Naive thymus-derived CD4-positive, alpha-beta T cell (primary cell): ENCODE measurements around the gene GPHN. TPM values are rescaled to one million over a fixed set of nuclear protein-coding genes. Genes with fewer than 3 reads are reported as not detected.
"Not testable (repeated sequence)": the region's sequence is repeated elsewhere in the genome, so short reads cannot be mapped to it uniquely, and the experiment has no call there.

Experiments used
- ATAC-seq: fragments of 150-1000 bp; cut with Tn5 transposase; 2 replicates; pipeline ENCODE4 v1.10.0; 2021; ENCODE audit warnings: mild to moderate bottlenecking, moderate library complexity
- CTCF ChIA-PET: fragments of 350-600 bp; sonication (Branson Sonifier 250); formaldehyde crosslinking; loops from one replicate; lab custom pipeline; 2021; ENCODE audit warnings: antibody characterized with exemption; lab: Charles Lee
- POLR2A ChIA-PET: fragments of 350-600 bp; sonication (Branson Sonifier 250); formaldehyde crosslinking; loops from one replicate; lab custom pipeline; 2021; ENCODE audit warnings: antibody characterized with exemption, inconsistent platforms; lab: Charles Lee
- DNase-seq, 9 donors: peaks; one replicate each; pipeline versions ENCODE4 v3.0.0 to v3.0.0-alpha.2; 2020 to 2022; ENCODE audit warnings: mixed read lengths in 1 of 9
- H3K27ac ChIP-seq: one replicate; pipeline ENCODE4 v1.7.0; 2013; ENCODE audit warnings: mild to moderate bottlenecking, low read depth, low read length, moderate library complexity
- H3K27me3 ChIP-seq, 2 donors: one replicate each; pipeline ENCODE4 v1.7.0; 2013; ENCODE audit warnings: low read length in 2 of 2, mild to moderate bottlenecking in 2 of 2, moderate library complexity in 2 of 2; ENCODE audit not compliant: control insufficient read depth in 2 of 2, insufficient read depth in 2 of 2
- H3K36me3 ChIP-seq, 3 experiments: 1 replicate in 2 of 3; 2 replicates in 1 of 3; pipeline ENCODE4 v1.7.0; 2013; ENCODE audit warnings: low read length in 3 of 3, mild to moderate bottlenecking in 3 of 3, moderate library complexity in 1 of 3; ENCODE audit not compliant: insufficient read depth in 3 of 3, control insufficient read depth in 2 of 3
- H3K4me1 ChIP-seq, 2 donors: one replicate each; pipeline ENCODE4 v1.7.0; 2013; ENCODE audit warnings: low read length in 2 of 2, mild to moderate bottlenecking in 2 of 2, moderate library complexity in 1 of 2; ENCODE audit not compliant: control insufficient read depth in 2 of 2, insufficient read depth in 2 of 2
- H3K4me3 ChIP-seq: 2 replicates; pipeline ENCODE4 v1.7.0; 2013; ENCODE audit warnings: mild to moderate bottlenecking, low read length
- H3K9me3 ChIP-seq, 3 experiments: 1 replicate in 2 of 3; 2 replicates in 1 of 3; pipeline ENCODE4 v1.7.0; 2013; ENCODE audit warnings: low read length in 3 of 3; ENCODE audit not compliant: control insufficient read depth in 2 of 3
- H3K27ac Mint-ChIP-seq, 9 donors: one replicate each; pipeline ENCODE4 v1.8.0; 2020 to 2022; ENCODE audit warnings: mixed read lengths in 9 of 9, mild to moderate bottlenecking in 8 of 9, moderate library complexity in 5 of 9, inconsistent platforms in 2 of 9
- H3K27me3 Mint-ChIP-seq, 5 donors: one replicate each; pipeline ENCODE4 v1.8.0; 2021 to 2022; ENCODE audit warnings: mixed read lengths in 5 of 5, mild to moderate bottlenecking in 1 of 5
- H3K36me3 Mint-ChIP-seq, 5 donors: one replicate each; pipeline ENCODE4 v1.8.0; 2020 to 2022; ENCODE audit warnings: mixed read lengths in 5 of 5, mild to moderate bottlenecking in 3 of 5, inconsistent platforms in 1 of 5
- H3K4me1 Mint-ChIP-seq, 7 donors: one replicate each; pipeline ENCODE4 v1.8.0; 2020 to 2022; ENCODE audit warnings: mixed read lengths in 7 of 7, mild to moderate bottlenecking in 3 of 7, inconsistent platforms in 1 of 7
- H3K4me3 Mint-ChIP-seq, 10 donors: one replicate each; pipeline ENCODE4 v1.8.0; 2020 to 2022; ENCODE audit warnings: mild to moderate bottlenecking in 10 of 10, mixed read lengths in 10 of 10, moderate library complexity in 6 of 10, inconsistent platforms in 2 of 10
- H3K9me3 Mint-ChIP-seq, 11 donors: one replicate each; pipeline ENCODE4 v1.8.0; 2020 to 2022; ENCODE audit warnings: mixed read lengths in 11 of 11, mild to moderate bottlenecking in 4 of 11, inconsistent platforms in 1 of 11, moderate library complexity in 1 of 11
- intact Hi-C, 2 donors: fragments of 100-400 bp; cut with micrococcal nuclease; formaldehyde crosslinking; loops; one replicate each; pipeline ENCODE4 v1.15.1; 2023
- polyA plus RNA-seq, 2 donors: library from polyadenylated mRNA; unstranded; fragments of 300-500 nt; fragmentation: Illumina TruSeq; gene quantifications; one replicate each; pipeline ENCODE4 v1.2.3, GENCODE V29; 2021
- total RNA-seq, 6 experiments: library from RNA in 5 of 6; stranded (reverse) in 5 of 6; gene quantifications; 1 replicate in 5 of 6; 2 replicates in 1 of 6; pipeline ENCODE4 v1.2.3 and lab custom pipeline; 2021 to 2026

GPHN gene
- total and polyA plus RNA-seq, 7 experiments from 2014 or later = 6.0 to 28.1 (median 14.3) TPM

DNA sequence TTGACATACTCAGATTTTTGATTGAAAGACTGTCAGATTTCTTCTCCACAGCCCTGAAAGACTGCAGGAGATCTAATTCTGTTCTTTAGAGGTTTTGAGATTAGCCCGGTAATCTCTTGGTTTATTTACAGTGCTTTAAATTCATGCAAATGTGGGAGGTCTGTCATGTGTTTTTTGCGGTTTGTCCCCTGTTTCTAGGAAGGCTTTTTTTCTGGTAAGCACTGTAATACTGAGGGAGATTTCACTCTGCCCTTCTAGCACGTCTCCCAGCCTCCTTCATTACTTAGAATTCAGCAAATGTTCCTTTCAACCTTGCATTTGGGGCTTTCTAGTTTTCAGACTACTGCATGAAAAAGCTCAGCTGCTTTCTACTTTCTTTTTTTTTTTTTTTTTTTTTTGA is 31.1 kb downstream of the GPHN start:
- CTCF ChIA-PET = no interaction called here
- Mint-ChIP-seq H3K9me3 (peaks cover 0 to 4% (median 0%) of the 10 kb centered on the region in 11 donors), H3K27ac (no peak overlapping the region), H3K36me3 (peaks cover 0 to 6% (median 0%) of the 10 kb centered on the region in 5 donors), H3K4me3 (peak overlapping the region in 4 of 10 donors; percentile 2 to 49 (median 26)), H3K27me3 (no peaks in the 10 kb centered on the region), H3K4me1 (peaks cover 8 to 38% (median 24%) of the 10 kb centered on the region in 7 donors)
- DNase-seq (no peak), ATAC-seq (no peak)
- Histone ChIP-seq H3K27ac (no peak overlapping the region), H3K9me3 (no peaks in the 10 kb centered on the region), H3K36me3 (no peaks in the 10 kb centered on the region), H3K4me3 (no peak overlapping the region), H3K4me1 (no peaks in the 10 kb centered on the region), H3K27me3 (no peaks in the 10 kb centered on the region)
- POLR2A ChIA-PET = no interaction called here
- intact Hi-C loops = no loop called here

DNA sequence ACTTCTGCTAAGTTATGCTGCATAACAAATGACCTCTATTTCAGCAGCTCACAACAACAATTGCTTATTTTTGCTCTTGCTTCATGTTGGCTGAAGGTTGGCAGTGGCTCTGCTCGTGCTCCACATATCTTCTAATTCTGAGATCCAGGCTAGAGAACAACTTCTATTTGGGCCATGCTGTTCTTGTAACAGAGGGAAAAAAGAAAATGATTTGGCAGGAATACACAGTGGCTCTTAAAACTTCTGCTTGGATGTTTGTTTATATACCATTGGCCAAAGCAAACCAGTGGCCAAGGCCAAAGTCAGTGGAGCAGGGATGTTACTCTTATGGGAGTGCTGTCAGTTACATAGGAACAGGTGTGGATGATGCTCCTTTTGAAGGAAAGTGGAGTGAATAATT is 32.1 kb downstream of the GPHN start:
- Mint-ChIP-seq H3K27me3 (no peaks in the 10 kb centered on the region), H3K36me3 (peaks cover 0 to 6% (median 0%) of the 10 kb centered on the region in 5 donors), H3K9me3 (no peaks in the 10 kb centered on the region), H3K4me1 (peaks cover 6 to 38% (median 24%) of the 10 kb centered on the region in 7 donors), H3K4me3 (no peak overlapping the region), H3K27ac (peak overlapping the region in 2 of 9 donors; percentile 43 to 67)
- Histone ChIP-seq H3K27ac (no peak overlapping the region), H3K36me3 (no peaks in the 10 kb centered on the region), H3K27me3 (no peaks in the 10 kb centered on the region), H3K4me1 (no peaks in the 10 kb centered on the region), H3K4me3 (no peak overlapping the region), H3K9me3 (no peaks in the 10 kb centered on the region)
- ChIA-PET CTCF (no interaction called here), POLR2A (no interaction called here)
- DNase-seq = no peak
- intact Hi-C loops = no loop called here
- ATAC-seq = no peak

- H3K4me3 Mint-ChIP-seq = no peak overlapping the region
- H3K9me3 ChIP-seq = no peaks in the 10 kb centered on the region
- H3K4me1 Mint-ChIP-seq = peaks cover 4 to 28% (median 21%) of the 10 kb centered on the region in 7 donors
- no peaks in the 10 kb centered on the region for H3K27me3 ChIP-seq
- H3K27ac ChIP-seq = no peak overlapping the region
- H3K36me3 ChIP-seq = no peaks in the 10 kb centered on the region
- no peak overlapping the region for H3K27ac Mint-ChIP-seq
- ATAC-seq (no peak), DNase-seq (no peak)
- ChIA-PET CTCF (no interaction called here), POLR2A (no interaction called here)
- H3K4me3 ChIP-seq = no peak overlapping the region
- intact Hi-C loops = no loop called here
- peaks cover 0 to 6% (median 0%) of the 10 kb centered on the region in 5 donors for H3K36me3 Mint-ChIP-seq
- H3K4me1 ChIP-seq = no peaks in the 10 kb centered on the region
- H3K27me3 Mint-ChIP-seq = no peaks in the 10 kb centered on the region
- H3K9me3 Mint-ChIP-seq = no peaks in the 10 kb centered on the region
Observed at GRCh38 chr14:66541627-66542026, 33.7 kb downstream of the GPHN start.

- POLR2A ChIA-PET = no interaction called here
- intact Hi-C loops = no loop called here
Observed at GRCh38 chr14:66543996-66544395, 36.0 kb downstream of the GPHN start.

DNA sequence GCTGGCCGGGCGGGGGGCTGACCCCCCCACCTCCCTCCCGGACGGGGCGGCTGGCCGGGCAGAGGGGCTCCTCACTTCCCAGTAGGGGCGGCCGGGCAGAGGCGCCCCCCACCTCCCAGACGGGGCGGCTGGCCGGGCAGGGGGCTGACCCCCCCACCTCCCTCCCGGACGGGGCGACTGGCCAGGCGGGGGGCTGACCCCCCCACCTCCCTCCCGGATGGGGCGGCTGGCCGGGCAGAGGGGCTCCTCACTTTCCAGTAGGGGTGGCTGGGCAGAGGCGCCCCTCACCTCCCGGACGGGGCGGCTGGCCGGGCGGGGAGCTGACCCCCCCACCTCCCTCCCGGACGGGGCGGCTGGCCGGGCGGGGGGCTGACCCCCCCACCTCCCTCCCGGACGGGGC is 37.2 kb downstream of the GPHN start:
- H3K4me3 ChIP-seq, H3K9me3 ChIP-seq, intact Hi-C loops, H3K4me3 Mint-ChIP-seq, DNase-seq, H3K9me3 Mint-ChIP-seq, ATAC-seq, H3K27me3 Mint-ChIP-seq, H3K4me1 ChIP-seq, H3K27ac ChIP-seq, POLR2A ChIA-PET, H3K27ac Mint-ChIP-seq, CTCF ChIA-PET, H3K27me3 ChIP-seq, H3K4me1 Mint-ChIP-seq, H3K36me3 Mint-ChIP-seq, H3K36me3 ChIP-seq: not testable (repeated sequence)

More at GRCh38 chr14:66543996-66544395, 36.0 kb downstream of the GPHN start:
- CTCF ChIA-PET = no interaction called here
- Mint-ChIP-seq H3K4me1 (peaks cover 0 to 13% (median 8%) of the 10 kb centered on the region in 7 donors), H3K27ac (no peak overlapping the region), H3K27me3 (no peaks in the 10 kb centered on the region), H3K36me3 (peaks cover 0 to 10% (median 5%) of the 10 kb centered on the region in 5 donors), H3K4me3 (no peak overlapping the region), H3K9me3 (peaks cover 0 to 4% (median 0%) of the 10 kb centered on the region in 11 donors)
- Histone ChIP-seq H3K27me3 (no peaks in the 10 kb centered on the region), H3K9me3 (no peaks in the 10 kb centered on the region), H3K4me3 (no peak overlapping the region), H3K27ac (no peak overlapping the region), H3K36me3 (no peaks in the 10 kb centered on the region), H3K4me1 (no peaks in the 10 kb centered on the region)
- no peak for ATAC-seq
- DNase-seq = no peak

DNA sequence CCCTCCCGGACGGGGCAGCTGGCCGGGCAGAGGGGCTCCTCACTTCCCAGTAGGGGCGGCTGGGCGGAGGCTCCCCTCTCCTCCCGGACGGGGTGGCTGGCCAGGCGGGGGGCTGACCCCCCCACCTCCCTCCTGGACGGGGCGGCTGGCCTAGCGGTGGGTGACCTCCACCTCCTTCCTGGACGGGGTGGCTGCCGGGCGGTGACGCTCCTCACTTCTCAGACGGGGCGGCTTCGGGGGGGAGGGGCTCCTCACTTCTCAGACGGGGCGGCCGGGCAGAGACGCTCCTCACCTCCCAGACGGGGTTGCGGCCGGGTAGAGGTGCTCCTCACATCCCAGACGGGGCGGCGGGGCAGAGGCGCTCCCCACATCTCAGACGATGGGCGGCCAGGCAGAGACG is 37.8 kb downstream of the GPHN start:
- H3K4me1 Mint-ChIP-seq, CTCF ChIA-PET, H3K9me3 ChIP-seq, ATAC-seq, H3K27me3 Mint-ChIP-seq, H3K27me3 ChIP-seq, H3K4me3 ChIP-seq, POLR2A ChIA-PET, DNase-seq, H3K27ac ChIP-seq, H3K9me3 Mint-ChIP-seq, H3K4me1 ChIP-seq, H3K36me3 Mint-ChIP-seq, H3K36me3 ChIP-seq, H3K4me3 Mint-ChIP-seq, H3K27ac Mint-ChIP-seq, intact Hi-C loops: not testable (repeated sequence)

DNA sequence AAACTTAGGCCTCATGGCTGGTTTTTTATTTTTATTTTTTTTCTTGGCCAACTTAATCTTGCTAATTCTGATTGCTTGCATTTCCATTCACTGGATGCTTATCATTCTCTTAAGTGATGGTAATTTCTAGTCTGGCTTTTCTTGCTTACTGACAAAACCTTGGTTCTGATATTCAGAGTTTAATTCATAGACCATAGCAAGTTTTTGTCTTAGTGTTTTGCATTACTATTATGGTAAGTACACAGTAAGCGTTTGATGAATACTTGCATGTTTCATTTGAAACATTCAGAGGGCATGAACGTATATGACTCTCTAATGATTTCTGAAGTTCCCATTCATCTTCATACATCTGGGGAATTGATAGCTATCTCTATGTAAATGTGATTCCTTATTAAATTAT is 55.8 kb downstream of the GPHN start:
- H3K27me3 Mint-ChIP-seq = no peaks in the 10 kb centered on the region
- intact Hi-C loops = no loop called here

More for the DNA sequence above, 55.8 kb downstream of the GPHN start:
- no peak overlapping the region for H3K27ac ChIP-seq
- H3K27me3 ChIP-seq = no peaks in the 10 kb centered on the region
- no peaks in the 10 kb centered on the region for H3K4me1 ChIP-seq
- ChIA-PET POLR2A (no interaction called here), CTCF (no interaction called here)
- no peak overlapping the region for H3K4me3 Mint-ChIP-seq
- no peak overlapping the region for H3K4me3 ChIP-seq
- no peaks in the 10 kb centered on the region for H3K9me3 ChIP-seq
- H3K36me3 Mint-ChIP-seq = peaks cover 0 to 5% (median 0%) of the 10 kb centered on the region in 5 donors
- ATAC-seq (no peak), DNase-seq (no peak)
- H3K9me3 Mint-ChIP-seq = peaks cover 0 to 5% (median 0%) of the 10 kb centered on the region in 11 donors
- no peak overlapping the region for H3K27ac Mint-ChIP-seq
- H3K36me3 ChIP-seq = no peaks in the 10 kb centered on the region
- peaks cover 0 to 24% (median 21%) of the 10 kb centered on the region in 7 donors for H3K4me1 Mint-ChIP-seq
